H9 (cell line): ENCODE measurements around the gene TFF1. TPM values are rescaled to one million over a fixed set of nuclear protein-coding genes. Genes with fewer than 3 reads are reported as not detected.

Experiments
- DNase-seq: peaks from one replicate; pipeline ENCODE4 v3.0.0-alpha.2; 2017
- H2AFZ ChIP-seq: one replicate; pipeline ENCODE4 v1.6.1; 2013; ENCODE audit warnings: mild to moderate bottlenecking, low read length, control low read depth, moderate library complexity
- H2AK5ac ChIP-seq: 2 replicates; pipeline ENCODE4 v1.6.1; 2013; ENCODE audit warnings: low read length, control low read depth, mixed read lengths; ENCODE audit not compliant: insufficient read length
- H2BK120ac ChIP-seq: one replicate; pipeline ENCODE4 v1.6.1; 2013; ENCODE audit warnings: low read depth, mild to moderate bottlenecking, low read length, control low read depth, inconsistent platforms; ENCODE audit not compliant: poor library complexity, severe bottlenecking
- H2BK12ac ChIP-seq: 2 replicates; pipeline ENCODE4 v1.6.1; 2013; ENCODE audit warnings: low read length, control low read depth, mixed read lengths, low read depth; ENCODE audit not compliant: insufficient read length
- H2BK15ac ChIP-seq: 2 replicates; pipeline ENCODE4 v1.6.1; 2013; ENCODE audit warnings: low read depth, low read length, control low read depth
- H2BK20ac ChIP-seq: one replicate; pipeline ENCODE4 v1.6.1; 2013; ENCODE audit warnings: low read depth, mild to moderate bottlenecking, low read length, control low read depth, inconsistent platforms; ENCODE audit not compliant: poor library complexity, severe bottlenecking
- H2BK5ac ChIP-seq: 2 replicates; pipeline ENCODE4 v1.6.1; 2013; ENCODE audit warnings: low read length, control low read depth, mixed read lengths; ENCODE audit not compliant: insufficient read length
- H3K14ac ChIP-seq: 2 replicates; pipeline ENCODE4 v1.6.1; 2013; ENCODE audit warnings: low read length, control low read depth; ENCODE audit not compliant: insufficient read depth
- H3K18ac ChIP-seq: 2 replicates; pipeline ENCODE4 v1.6.1; 2013; ENCODE audit warnings: low read depth, mild to moderate bottlenecking, mixed read lengths, low read length, control low read depth; ENCODE audit not compliant: insufficient read length
- H3K23ac ChIP-seq: 2 replicates; pipeline ENCODE4 v1.6.1; 2013; ENCODE audit warnings: low read length, control low read depth, mixed read lengths, low read depth; ENCODE audit not compliant: insufficient read length
- H3K23me2 ChIP-seq: 2 replicates; pipeline ENCODE4 v1.6.1; 2013; ENCODE audit warnings: low read depth, mild to moderate bottlenecking, mixed read lengths, low read length, control low read depth; ENCODE audit not compliant: insufficient read length, poor library complexity, severe bottlenecking
- H3K27ac ChIP-seq: 2 replicates; pipeline ENCODE4 v1.5.1; 2013; ENCODE audit warnings: low read length, control low read depth, mixed read lengths, low read depth; ENCODE audit not compliant: insufficient read length
- H3K27me3 ChIP-seq: 2 replicates; pipeline ENCODE4 v1.6.1; 2013; ENCODE audit warnings: low read length, control low read depth, inconsistent platforms; ENCODE audit not compliant: insufficient read depth
- H3K4ac ChIP-seq: 2 replicates; pipeline ENCODE4 v1.6.1; 2013; ENCODE audit warnings: low read depth, mild to moderate bottlenecking, control low read depth, inconsistent platforms, low read length, moderate library complexity
- H3K4me1 ChIP-seq: 2 replicates; pipeline ENCODE4 v1.6.1; 2013; ENCODE audit warnings: low read length, control low read depth, inconsistent platforms; ENCODE audit not compliant: insufficient read depth
- H3K4me2 ChIP-seq: 2 replicates; pipeline ENCODE4 v1.6.1; 2013; ENCODE audit warnings: low read length, control low read depth, mixed read lengths; ENCODE audit not compliant: insufficient read length, insufficient read depth
- H3K56ac ChIP-seq: 2 replicates; pipeline ENCODE4 v1.6.1; 2013; ENCODE audit warnings: low read depth, mild to moderate bottlenecking, mixed read lengths, low read length, control low read depth; ENCODE audit not compliant: insufficient read length
- H3K79me1 ChIP-seq: 2 replicates; pipeline ENCODE4 v1.6.1; 2013; ENCODE audit warnings: low read depth, mild to moderate bottlenecking, moderate library complexity, low read length, control low read depth, inconsistent platforms; ENCODE audit not compliant: insufficient read depth, poor library complexity, severe bottlenecking
- H3K79me2 ChIP-seq: 2 replicates; pipeline ENCODE4 v1.6.1; 2013; ENCODE audit warnings: low read length, control low read depth, inconsistent platforms; ENCODE audit not compliant: insufficient read depth
- H3K9ac ChIP-seq: 2 replicates; pipeline ENCODE4 v1.6.1; 2013; ENCODE audit warnings: low read length, control low read depth, mixed read lengths; ENCODE audit not compliant: insufficient read length; ENCODE audit errors: extremely low read depth
- H3K9me3 ChIP-seq: one replicate; pipeline ENCODE4 v1.6.1; 2013; ENCODE audit warnings: low read depth, low read length, inconsistent platforms; ENCODE audit not compliant: control insufficient read depth
- H3T11ph ChIP-seq: one replicate; pipeline ENCODE4 v1.6.1; 2013; ENCODE audit warnings: mild to moderate bottlenecking, low read length, control low read depth, inconsistent platforms
- H4K20me1 ChIP-seq: one replicate; pipeline ENCODE4 v1.6.1; 2013; ENCODE audit not compliant: control insufficient read depth, insufficient read length, insufficient read depth
- H4K5ac ChIP-seq: 2 replicates; pipeline ENCODE4 v1.6.1; 2013; ENCODE audit warnings: low read depth, mild to moderate bottlenecking, mixed read lengths, low read length, control low read depth; ENCODE audit not compliant: insufficient read length
- H4K8ac ChIP-seq: replicated peaks from 2 replicates; pipeline ENCODE4 v1.6.1; 2013; ENCODE audit warnings: low read length, control low read depth, mixed read lengths, low read depth; ENCODE audit not compliant: insufficient read length
- H4K91ac ChIP-seq: 2 replicates; pipeline ENCODE4 v1.6.1; 2013; ENCODE audit warnings: low read depth, mild to moderate bottlenecking, moderate library complexity, mixed read lengths, low read length, control low read depth; ENCODE audit not compliant: insufficient read length
- H3K27ac Mint-ChIP-seq, 3 experiments: 2 replicates in 2 of 3; 3 replicates in 1 of 3; pipeline ENCODE4 v1.8.0; 2020 to 2021; ENCODE audit warnings: mixed read lengths in 3 of 3, mild to moderate bottlenecking in 1 of 3, moderate library complexity in 1 of 3
- H3K27me3 Mint-ChIP-seq: 2 replicates; pipeline ENCODE4 v1.8.0; 2021; ENCODE audit warnings: low read depth, mild to moderate bottlenecking, moderate library complexity, mixed read lengths
- H3K36me3 Mint-ChIP-seq, 3 experiments: 2 replicates in 2 of 3; 3 replicates in 1 of 3; pipeline ENCODE4 v1.8.0; 2020 to 2021; ENCODE audit warnings: low read depth in 3 of 3, mixed read lengths in 3 of 3; ENCODE audit not compliant: insufficient read depth in 1 of 3
- H3K4me1 Mint-ChIP-seq, 2 experiments: 2 replicates each; pipeline ENCODE4 v1.8.0; 2020; ENCODE audit warnings: mixed read lengths in 2 of 2
- H3K4me3 Mint-ChIP-seq, 2 experiments: 2 replicates in 1 of 2; 3 replicates in 1 of 2; pipeline ENCODE4 v1.8.0; 2020 to 2021; ENCODE audit warnings: mild to moderate bottlenecking in 2 of 2, mixed read lengths in 2 of 2, moderate library complexity in 1 of 2
- H3K9me3 Mint-ChIP-seq, 2 experiments: 2 replicates in 1 of 2; 3 replicates in 1 of 2; pipeline ENCODE4 v1.8.0; 2020; ENCODE audit warnings: mild to moderate bottlenecking in 2 of 2, mixed read lengths in 2 of 2, moderate library complexity in 1 of 2
- CTCF ChIP-seq: fragments of 200-600 bp; sonication (generic); conservative IDR thresholded peaks from 3 replicates; pipeline ENCODE4 v1.8.0; 2021; ENCODE audit warnings: antibody characterized with exemption, mild to moderate bottlenecking
- WGBS: extraction: QIAGEN DNeasy Blood & Tissue Kit; methylation state at CpG from one replicate; pipeline ENCODE4 v1.1.7; 2013; ENCODE audit warnings: missing lambda C conversion rate, low lambda C conversion rate, mixed read lengths; ENCODE audit not compliant: insufficient read length; ENCODE audit errors: extremely low coverage; 5-methylcytosine and 5-hydroxymethylcytosine counted together
- total RNA-seq: library from RNA; stranded (reverse); gene quantifications from 2 replicates; pipeline ENCODE4 v1.2.1, GENCODE V29; 2021

The TFF1 gene
- total RNA-seq, 1 experiment from 2014 or later: not detected

- H4K91ac ChIP-seq: no peak overlapping the region
- Mint-ChIP-seq H3K4me1 (peaks cover 38 to 40% of the 10 kb centered on the region in 2 experiments), H3K27ac (no peak overlapping the region), H3K27me3 (peaks cover 18% of the 10 kb centered on the region), H3K9me3 (peaks cover 6 to 20% of the 10 kb centered on the region in 2 experiments), H3K4me3 (no peak overlapping the region), H3K36me3 (peaks cover 0 to 11% (median 0%) of the 10 kb centered on the region in 3 experiments; a peak in 3 of 7 replicates)
- H3K9ac ChIP-seq: no peak overlapping the region
- H2BK12ac ChIP-seq: no peak overlapping the region
- peaks cover 6% of the 10 kb centered on the region; the same call in 1 of the 2 replicates for H3K4me1 ChIP-seq
- no peak overlapping the region for H2BK15ac ChIP-seq
- H2BK5ac ChIP-seq: no peak overlapping the region
- H3K79me2 ChIP-seq: no peaks in the 10 kb centered on the region
- WGBS: no CpG with 5 or more reads among the region's 11 CpGs
- no peak overlapping the region for H4K5ac ChIP-seq
- H4K8ac ChIP-seq: no peak overlapping the region
- H3K23ac ChIP-seq: no peak overlapping the region
- peaks cover 2% of the 10 kb centered on the region for H4K20me1 ChIP-seq
- no peaks in the 10 kb centered on the region for H3K9me3 ChIP-seq
- no peaks in the 10 kb centered on the region for H3K27me3 ChIP-seq
- TF ChIP-seq CTCF: no peak
- H3K18ac ChIP-seq: no peak overlapping the region
- no peak overlapping the region for H3T11ph ChIP-seq
- no peak overlapping the region for H3K27ac ChIP-seq
- H3K79me1 ChIP-seq: no peaks in the 10 kb centered on the region
- no peak overlapping the region for H2BK120ac ChIP-seq
- no peak overlapping the region for H3K56ac ChIP-seq
- H3K4ac ChIP-seq: no peak overlapping the region
- H2AK5ac ChIP-seq: no peak overlapping the region
- H3K14ac ChIP-seq: no peak overlapping the region; the same call in 1 of the 2 replicates
- no peaks in the 10 kb centered on the region for H3K23me2 ChIP-seq
- no peak overlapping the region for H2BK20ac ChIP-seq
- no peak overlapping the region for H2AFZ ChIP-seq
- H3K4me2 ChIP-seq: no peak overlapping the region
- no peak for DNase-seq
These were observed 19.8 kb upstream of the TFF1 start for GRCh38 chr21:42386034-42386591.
